Endothelial cell of umbilical vein (primary cell): ENCODE measurements around the gene SPAG17. TPM values are rescaled to one million over a fixed set of nuclear protein-coding genes. Genes with fewer than 3 reads are reported as not detected.

Source experiments
- BruUV-seq: library from RNA; stranded (reverse); fragments of 400-500 nt; replicated peaks from 2 replicates; lab custom pipeline; 2021; lab: Mats Ljungman, UMichigan
- CTCF ChIA-PET: fragments of 300-600, 350-600 bp; sonication (Branson Sonifier 250); formaldehyde crosslinking; loops from one replicate; lab custom pipeline; 2021; ENCODE audit warnings: antibody characterized with exemption, inconsistent platforms; lab: Charles Lee
- POLR2A ChIA-PET: fragments of 300-600, 350-600 bp; sonication (Branson Sonifier 250); formaldehyde crosslinking; loops from one replicate; lab custom pipeline; 2021; ENCODE audit warnings: antibody characterized with exemption, inconsistent platforms; lab: Charles Lee
- DNase-seq: peaks from one replicate; pipeline ENCODE4 v3.0.0-alpha.2; 2011; ENCODE audit warnings: low read depth, low spot score
- FAIRE-seq: peaks from 2 replicates; lab custom pipeline; 2011; peaks lifted over from hg19 to GRCh38; lab: Jason Lieb, UNC
- H2AFZ ChIP-seq: 2 replicates; pipeline ENCODE4 v1.6.0; 2012; ENCODE audit warnings: low read depth, low read length, control low read depth, inconsistent platforms
- H3K27ac ChIP-seq: 2 replicates; pipeline ENCODE4 v1.5.1; 2011; ENCODE audit warnings: low read depth, mild to moderate bottlenecking, control low read depth, low read length, moderate library complexity; ENCODE audit not compliant: insufficient read depth
- H3K27me3 ChIP-seq, 2 experiments: 2 replicates each; pipeline versions ENCODE4 v1.6.0 to v1.6.1; 2011; ENCODE audit warnings: low read length in 2 of 2, mixed read lengths in 1 of 2; ENCODE audit not compliant: control insufficient read depth in 2 of 2, insufficient read depth in 2 of 2
- H3K36me3 ChIP-seq, 2 experiments: 2 replicates in 1 of 2; 3 replicates in 1 of 2; pipeline ENCODE4 v1.5.1; 2011; ENCODE audit warnings: low read length in 2 of 2, mild to moderate bottlenecking in 1 of 2, moderate library complexity in 1 of 2; ENCODE audit not compliant: control insufficient read depth in 2 of 2, insufficient read depth in 2 of 2; ENCODE audit errors: extremely low read depth in 1 of 2
- H3K4me1 ChIP-seq: 3 replicates; pipeline ENCODE4 v1.5.1; 2011; ENCODE audit warnings: mild to moderate bottlenecking, low read length; ENCODE audit not compliant: control insufficient read depth, insufficient read depth; ENCODE audit errors: extremely low read depth
- H3K4me2 ChIP-seq: 2 replicates; pipeline ENCODE4 v1.6.1; 2011; ENCODE audit warnings: low read length, control low read depth, mixed read lengths; ENCODE audit not compliant: insufficient read depth
- H3K4me3 ChIP-seq, 3 experiments: fragments of 200-600 bp in 1 of 3; sonication (generic), shearing (Covaris generic) in 1 of 3; replicated peaks in 1 of 3; 2 replicates each; pipeline ENCODE4 v1.5.1; 2011 to 2016; ENCODE audit warnings: control low read depth in 3 of 3, low read length in 3 of 3, mild to moderate bottlenecking in 2 of 3, inconsistent platforms in 1 of 3, low read depth in 1 of 3, moderate library complexity in 1 of 3; ENCODE audit not compliant: insufficient read depth in 1 of 3
- H3K79me2 ChIP-seq: 2 replicates; pipeline ENCODE4 v1.6.0; 2012; ENCODE audit warnings: low read length, inconsistent platforms; ENCODE audit not compliant: control insufficient read depth, insufficient read depth
- H3K9ac ChIP-seq: replicated peaks from 2 replicates; pipeline ENCODE3; 2011; ENCODE audit warnings: low read length, control low read depth; ENCODE audit not compliant: insufficient read depth; ENCODE audit errors: extremely low read depth
- H3K9me1 ChIP-seq: replicated peaks from 3 replicates; pipeline ENCODE4 v1.6.0; 2011; ENCODE audit warnings: mild to moderate bottlenecking, low read length; ENCODE audit not compliant: control insufficient read depth, insufficient read depth; ENCODE audit errors: extremely low read depth
- H3K9me3 ChIP-seq: replicated peaks from 2 replicates; pipeline ENCODE4 v1.5.1; 2012; ENCODE audit warnings: low read length, inconsistent platforms; ENCODE audit not compliant: control insufficient read depth, insufficient read depth
- H4K20me1 ChIP-seq: replicated peaks from 2 replicates; pipeline ENCODE3; 2011; ENCODE audit warnings: mild to moderate bottlenecking, low read length; ENCODE audit not compliant: control insufficient read depth, insufficient read depth; ENCODE audit errors: extremely low read depth
- CTCF ChIP-seq, 2 donors: IDR thresholded peaks; 1 replicate in 1 of 2; 2 replicates in 1 of 2; pipeline ENCODE4 v1.5.1; 2011; ENCODE audit warnings: low read length in 2 of 2, mild to moderate bottlenecking in 2 of 2, moderate library complexity in 2 of 2, control low read depth in 1 of 2, inconsistent platforms in 1 of 2, low read depth in 1 of 2; ENCODE audit not compliant: insufficient read depth in 1 of 2; ENCODE audit errors: extremely low read depth in 1 of 2
- EZH2 ChIP-seq: IDR thresholded peaks from 2 replicates; pipeline ENCODE4 v1.6.1; 2012; ENCODE audit warnings: borderline replicate concordance, low read depth, mild to moderate bottlenecking, moderate library complexity, low read length, inconsistent platforms; ENCODE audit not compliant: severe bottlenecking
- FOS ChIP-seq: IDR thresholded peaks from 2 replicates; pipeline ENCODE4 v1.6.1; 2011; ENCODE audit warnings: mild to moderate bottlenecking, low read length, moderate library complexity, borderline replicate concordance; ENCODE audit not compliant: insufficient read depth
- GATA2 ChIP-seq: IDR thresholded peaks from 2 replicates; pipeline ENCODE4 v1.7.0; 2011; ENCODE audit warnings: low read depth, mild to moderate bottlenecking, moderate library complexity, mixed read lengths, low read length; ENCODE audit not compliant: insufficient read length, insufficient read depth
- JUN ChIP-seq: IDR thresholded peaks from 2 replicates; pipeline ENCODE4 v1.6.1; 2011; ENCODE audit warnings: borderline replicate concordance, low read depth; ENCODE audit not compliant: insufficient read length, insufficient read depth
- MAX ChIP-seq: IDR thresholded peaks from 2 replicates; pipeline ENCODE4 v1.6.1; 2011; ENCODE audit not compliant: insufficient read depth, insufficient read length
- MYC ChIP-seq: IDR thresholded peaks from one replicate; pipeline ENCODE4 v1.6.1; 2011; ENCODE audit warnings: mild to moderate bottlenecking, low read depth, low read length
- POLR2A ChIP-seq: IDR thresholded peaks from 2 replicates; pipeline ENCODE4 v1.6.1; 2012; ENCODE audit warnings: low read depth, mild to moderate bottlenecking, control low read depth, low read length
- POLR2AphosphoS5 ChIP-seq: IDR thresholded peaks from 2 replicates; pipeline ENCODE4 v1.6.1; 2012; ENCODE audit warnings: low read depth, mild to moderate bottlenecking, control low read depth, low read length, moderate library complexity; ENCODE audit not compliant: insufficient read depth
- dilution Hi-C: fragments of 300-500 bp; cut with MboI; formaldehyde crosslinking; loops from one replicate; pipeline ENCODE4 v1.15.0; 2019; ENCODE audit warnings: low sequenced_read_pairs; ENCODE audit not compliant: extremely low pct_ligation_motif_present
- intact Hi-C: fragments of 100-400 bp; cut with micrococcal nuclease; formaldehyde crosslinking; loops from one replicate; pipeline ENCODE4 v1.10.0; 2022
- polyA plus RNA-seq, 4 experiments: library from polyadenylated mRNA; depleted of rRNA in 3 of 4; stranded (reverse) in 3 of 4; unstranded in 1 of 4; fragments of >200 nt; gene quantifications; 2 replicates each; pipeline versions ENCODE4 v1.2.1 to v1.2.3, GENCODE V29; 2011 to 2012; ENCODE audit warnings: missing spikeins in 1 of 4
- total RNA-seq: library from RNA; stranded (reverse); gene quantifications from 2 replicates; pipeline ENCODE4 v1.2.3, GENCODE V29; 2021

The SPAG17 gene
- total and polyA plus RNA-seq, 2 donors (not counting 3 experiments of a cell fraction or from before 2014, with no cell fraction given), result not detected

GRCh38 chr1:118148034-118148433 lies 37.0 kb downstream of the SPAG17 start:
- H3K4me3 ChIP-seq, result no peak overlapping the region
- dilution Hi-C loops, result no loop called here
- BruUV-seq, result no TSS peak
- ChIA-PET POLR2A (no interaction called here), CTCF (no interaction called here)
- no peak for FAIRE-seq
- H3K9me1 ChIP-seq, result no peaks in the 10 kb centered on the region
- intact Hi-C loops, result no loop called here
- no peak overlapping the region for H3K27ac ChIP-seq
- H3K4me1 ChIP-seq, result no peaks in the 10 kb centered on the region
- TF ChIP-seq POLR2A (no peak), GATA2 (no peak), CTCF (IDR thresholded peaks at IDR 0.05; ENCODE audit: extremely low read depth in 1 of 2, insufficient read depth in 1 of 2, low read depth in 1 of 2, low read length in 2 of 2) (no peak), FOS (no peak), JUN (no peak), POLR2AphosphoS5 (no peak), MYC (no peak), MAX (no peak), EZH2 (no peak)
- no peak for DNase-seq
- H3K9me3 ChIP-seq, result no peaks in the 10 kb centered on the region
- no peak overlapping the region for H3K9ac ChIP-seq
- no peak overlapping the region for H2AFZ ChIP-seq
- H3K4me2 ChIP-seq, result no peak overlapping the region
- no peaks in the 10 kb centered on the region for H3K36me3 ChIP-seq
- H4K20me1 ChIP-seq, result no peaks in the 10 kb centered on the region
- no peaks in the 10 kb centered on the region for H3K79me2 ChIP-seq
- no peaks in the 10 kb centered on the region for H3K27me3 ChIP-seq
